ENCODE measurements around the gene CTDSP1. TPM values are rescaled to one million over a fixed set of nuclear protein-coding genes. Genes with fewer than 3 reads are reported as not detected.

The CTDSP1 gene
- polyA plus RNA-seq, 3 donors = 46.4 to 258 (median 49.9) TPM

- no peaks in the 10 kb centered on the region for H3K4me1 ChIP-seq (ENCODE audit: control insufficient read depth in 1 of 2, insufficient read depth in 2 of 2, low read length in 2 of 2)
- intact Hi-C loops (cut with micrococcal nuclease) = no loop called here
- no peaks in the 10 kb centered on the region for H3K4me1 Mint-ChIP-seq
- no peak overlapping the region for H3K9ac ChIP-seq (ENCODE audit: insufficient read depth, low read length, poor library complexity, severe bottlenecking)
- H2AFZ ChIP-seq (ENCODE audit: insufficient read depth, low read depth, low read length, poor library complexity, severe bottlenecking) = no peak overlapping the region
- no peaks in the 10 kb centered on the region for H3K36me3 ChIP-seq (replicated peaks in 1 of 2; ENCODE audit: control insufficient read depth in 1 of 2, insufficient read depth in 2 of 2, low read length in 2 of 2)
- TF ChIP-seq, protein P1, sequence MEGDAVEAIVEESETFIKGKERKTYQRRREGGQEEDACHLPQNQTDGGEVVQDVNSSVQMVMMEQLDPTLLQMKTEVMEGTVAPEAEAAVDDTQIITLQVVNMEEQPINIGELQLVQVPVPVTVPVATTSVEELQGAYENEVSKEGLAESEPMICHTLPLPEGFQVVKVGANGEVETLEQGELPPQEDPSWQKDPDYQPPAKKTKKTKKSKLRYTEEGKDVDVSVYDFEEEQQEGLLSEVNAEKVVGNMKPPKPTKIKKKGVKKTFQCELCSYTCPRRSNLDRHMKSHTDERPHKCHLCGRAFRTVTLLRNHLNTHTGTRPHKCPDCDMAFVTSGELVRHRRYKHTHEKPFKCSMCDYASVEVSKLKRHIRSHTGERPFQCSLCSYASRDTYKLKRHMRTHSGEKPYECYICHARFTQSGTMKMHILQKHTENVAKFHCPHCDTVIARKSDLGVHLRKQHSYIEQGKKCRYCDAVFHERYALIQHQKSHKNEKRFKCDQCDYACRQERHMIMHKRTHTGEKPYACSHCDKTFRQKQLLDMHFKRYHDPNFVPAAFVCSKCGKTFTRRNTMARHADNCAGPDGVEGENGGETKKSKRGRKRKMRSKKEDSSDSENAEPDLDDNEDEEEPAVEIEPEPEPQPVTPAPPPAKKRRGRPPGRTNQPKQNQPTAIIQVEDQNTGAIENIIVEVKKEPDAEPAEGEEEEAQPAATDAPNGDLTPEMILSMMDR (IDR thresholded peaks at IDR 0.05) = no peak
- no peaks in the 10 kb centered on the region for H3K36me3 Mint-ChIP-seq
- no peak for DNase-seq
- no peak overlapping the region for H3K4me3 ChIP-seq (replicated peaks in 1 of 3; ENCODE audit: low read depth in 2 of 3, low read length in 3 of 3)
- H3K27me3 ChIP-seq (ENCODE audit: control insufficient read depth in 2 of 2, insufficient read depth in 2 of 2, low read length in 2 of 2) = no peaks in the 10 kb centered on the region
- H3K4me2 ChIP-seq (replicated peaks; ENCODE audit: extremely low read depth, low read length, poor library complexity, severe bottlenecking) = no peak overlapping the region
- H3K27ac ChIP-seq (ENCODE audit: low read depth in 1 of 2, low read length in 2 of 2) = no peak overlapping the region
- H4K20me1 ChIP-seq (ENCODE audit: insufficient read depth, low read length) = no peaks in the 10 kb centered on the region
- no peak overlapping the region for H3K27ac Mint-ChIP-seq
- WGBS (ENCODE audit: insufficient coverage) = 98% methylated on average over 6 of the region's 11 CpGs
- peaks cover 3 to 7% (median 4%) of the 10 kb centered on the region in 3 donors for H3K27me3 Mint-ChIP-seq (ENCODE audit: low read depth in 3 of 3)
- no peaks in the 10 kb centered on the region for H3K79me2 ChIP-seq (ENCODE audit: insufficient read depth, low read length)
- H3K9me3 Mint-ChIP-seq = no peaks in the 10 kb centered on the region
- H3K9me3 ChIP-seq (replicated peaks in 1 of 2; ENCODE audit: control insufficient read depth in 1 of 2, insufficient read depth in 1 of 2, low read length in 2 of 2) = no peaks in the 10 kb centered on the region
- H3K4me3 Mint-ChIP-seq = no peak overlapping the region
Measured at GRCh38 chr2:218430721-218431120, 31.1 kb downstream of the CTDSP1 start.

DNA sequence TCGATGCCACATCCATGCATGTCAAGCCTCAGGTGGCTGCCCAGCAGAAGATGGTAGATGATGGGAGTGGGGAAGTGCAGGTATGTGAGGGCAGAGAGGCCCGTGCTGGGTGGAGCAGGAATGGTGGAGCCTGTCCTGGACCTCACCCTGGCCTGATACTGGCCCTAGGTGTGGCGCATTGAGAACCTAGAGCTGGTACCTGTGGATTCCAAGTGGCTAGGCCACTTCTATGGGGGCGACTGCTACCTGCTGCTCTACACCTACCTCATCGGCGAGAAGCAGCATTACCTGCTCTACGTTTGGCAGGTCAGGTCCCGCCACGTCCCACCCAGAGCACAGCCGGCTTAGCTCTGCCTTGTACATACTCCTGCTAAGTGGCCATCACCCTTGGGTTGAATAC, 32.2 kb downstream of the CTDSP1 start:
- WGBS (ENCODE audit: insufficient coverage) = 95% methylated on average over 8 of the region's 10 CpGs
- H3K4me1 Mint-ChIP-seq = no peaks in the 10 kb centered on the region
- intact Hi-C loops (cut with micrococcal nuclease) = no loop called here

More for the DNA sequence above, 32.2 kb downstream of the CTDSP1 start:
- Histone ChIP-seq H3K4me3 (replicated peaks in 1 of 3; ENCODE audit: low read depth in 2 of 3, low read length in 3 of 3) (no peak overlapping the region), H3K4me2 (replicated peaks; ENCODE audit: extremely low read depth, low read length, poor library complexity, severe bottlenecking) (no peak overlapping the region), H2AFZ (ENCODE audit: insufficient read depth, low read depth, low read length, poor library complexity, severe bottlenecking) (no peak overlapping the region), H3K79me2 (ENCODE audit: insufficient read depth, low read length) (no peaks in the 10 kb centered on the region), H3K27ac (ENCODE audit: low read depth in 1 of 2, low read length in 2 of 2) (no peak overlapping the region), H3K36me3 (replicated peaks in 1 of 2; ENCODE audit: control insufficient read depth in 1 of 2, insufficient read depth in 2 of 2, low read length in 2 of 2) (no peaks in the 10 kb centered on the region), H3K9me3 (replicated peaks in 1 of 2; ENCODE audit: control insufficient read depth in 1 of 2, insufficient read depth in 1 of 2, low read length in 2 of 2) (no peaks in the 10 kb centered on the region), H3K9ac (ENCODE audit: insufficient read depth, low read length, poor library complexity, severe bottlenecking) (no peak overlapping the region), H4K20me1 (ENCODE audit: insufficient read depth, low read length) (no peaks in the 10 kb centered on the region), H3K27me3 (ENCODE audit: control insufficient read depth in 2 of 2, insufficient read depth in 2 of 2, low read length in 2 of 2) (no peaks in the 10 kb centered on the region), H3K4me1 (ENCODE audit: control insufficient read depth in 1 of 2, insufficient read depth in 2 of 2, low read length in 2 of 2) (no peaks in the 10 kb centered on the region)
- no peak overlapping the region for H3K27ac Mint-ChIP-seq
- TF ChIP-seq, protein P1 (IDR thresholded peaks at IDR 0.05) = no peak
- no peak for DNase-seq
- peaks cover 1 to 7% (median 4%) of the 10 kb centered on the region in 3 donors for H3K27me3 Mint-ChIP-seq (ENCODE audit: low read depth in 3 of 3)
- H3K4me3 Mint-ChIP-seq = no peak overlapping the region
- no peaks in the 10 kb centered on the region for H3K36me3 Mint-ChIP-seq
- H3K9me3 Mint-ChIP-seq = no peaks in the 10 kb centered on the region
